Endothelial cell of umbilical vein (primary cell): ENCODE data around the gene CNGB1. TPM values are rescaled to one million over a fixed set of nuclear protein-coding genes. Genes with fewer than 3 reads are reported as not detected.

Source experiments
- BruUV-seq: library from RNA; stranded (reverse); fragments of 400-500 nt; replicated peaks from 2 replicates; lab custom pipeline; 2021; lab: Mats Ljungman, UMichigan
- CTCF ChIA-PET: fragments of 300-600, 350-600 bp; sonication (Branson Sonifier 250); formaldehyde crosslinking; loops from one replicate; lab custom pipeline; 2021; ENCODE audit warnings: antibody characterized with exemption, inconsistent platforms; lab: Charles Lee
- POLR2A ChIA-PET: fragments of 300-600, 350-600 bp; sonication (Branson Sonifier 250); formaldehyde crosslinking; loops from one replicate; lab custom pipeline; 2021; ENCODE audit warnings: antibody characterized with exemption, inconsistent platforms; lab: Charles Lee
- DNase-seq: peaks from one replicate; pipeline ENCODE4 v3.0.0-alpha.2; 2011; ENCODE audit warnings: low read depth, low spot score
- FAIRE-seq: peaks from 2 replicates; lab custom pipeline; 2011; peaks lifted over from hg19 to GRCh38; lab: Jason Lieb, UNC
- H2AFZ ChIP-seq: 2 replicates; pipeline ENCODE4 v1.6.0; 2012; ENCODE audit warnings: low read depth, low read length, control low read depth, inconsistent platforms
- H3K27ac ChIP-seq: 2 replicates; pipeline ENCODE4 v1.5.1; 2011; ENCODE audit warnings: low read depth, mild to moderate bottlenecking, control low read depth, low read length, moderate library complexity; ENCODE audit not compliant: insufficient read depth
- H3K27me3 ChIP-seq, 2 experiments: 2 replicates each; pipeline versions ENCODE4 v1.6.0 to v1.6.1; 2011; ENCODE audit warnings: low read length in 2 of 2, mixed read lengths in 1 of 2; ENCODE audit not compliant: control insufficient read depth in 2 of 2, insufficient read depth in 2 of 2
- H3K36me3 ChIP-seq, 2 experiments: 2 replicates in 1 of 2; 3 replicates in 1 of 2; pipeline ENCODE4 v1.5.1; 2011; ENCODE audit warnings: low read length in 2 of 2, mild to moderate bottlenecking in 1 of 2, moderate library complexity in 1 of 2; ENCODE audit not compliant: control insufficient read depth in 2 of 2, insufficient read depth in 2 of 2; ENCODE audit errors: extremely low read depth in 1 of 2
- H3K4me1 ChIP-seq: 3 replicates; pipeline ENCODE4 v1.5.1; 2011; ENCODE audit warnings: mild to moderate bottlenecking, low read length; ENCODE audit not compliant: control insufficient read depth, insufficient read depth; ENCODE audit errors: extremely low read depth
- H3K4me2 ChIP-seq: 2 replicates; pipeline ENCODE4 v1.6.1; 2011; ENCODE audit warnings: low read length, control low read depth, mixed read lengths; ENCODE audit not compliant: insufficient read depth
- H3K4me3 ChIP-seq, 3 experiments: fragments of 200-600 bp in 1 of 3; sonication (generic), shearing (Covaris generic) in 1 of 3; replicated peaks in 1 of 3; 2 replicates each; pipeline ENCODE4 v1.5.1; 2011 to 2016; ENCODE audit warnings: control low read depth in 3 of 3, low read length in 3 of 3, mild to moderate bottlenecking in 2 of 3, inconsistent platforms in 1 of 3, low read depth in 1 of 3, moderate library complexity in 1 of 3; ENCODE audit not compliant: insufficient read depth in 1 of 3
- H3K79me2 ChIP-seq: 2 replicates; pipeline ENCODE4 v1.6.0; 2012; ENCODE audit warnings: low read length, inconsistent platforms; ENCODE audit not compliant: control insufficient read depth, insufficient read depth
- H3K9ac ChIP-seq: replicated peaks from 2 replicates; pipeline ENCODE3; 2011; ENCODE audit warnings: low read length, control low read depth; ENCODE audit not compliant: insufficient read depth; ENCODE audit errors: extremely low read depth
- H3K9me1 ChIP-seq: replicated peaks from 3 replicates; pipeline ENCODE4 v1.6.0; 2011; ENCODE audit warnings: mild to moderate bottlenecking, low read length; ENCODE audit not compliant: control insufficient read depth, insufficient read depth; ENCODE audit errors: extremely low read depth
- H3K9me3 ChIP-seq: replicated peaks from 2 replicates; pipeline ENCODE4 v1.5.1; 2012; ENCODE audit warnings: low read length, inconsistent platforms; ENCODE audit not compliant: control insufficient read depth, insufficient read depth
- H4K20me1 ChIP-seq: replicated peaks from 2 replicates; pipeline ENCODE3; 2011; ENCODE audit warnings: mild to moderate bottlenecking, low read length; ENCODE audit not compliant: control insufficient read depth, insufficient read depth; ENCODE audit errors: extremely low read depth
- CTCF ChIP-seq, 2 donors: IDR thresholded peaks; 1 replicate in 1 of 2; 2 replicates in 1 of 2; pipeline ENCODE4 v1.5.1; 2011; ENCODE audit warnings: low read length in 2 of 2, mild to moderate bottlenecking in 2 of 2, moderate library complexity in 2 of 2, control low read depth in 1 of 2, inconsistent platforms in 1 of 2, low read depth in 1 of 2; ENCODE audit not compliant: insufficient read depth in 1 of 2; ENCODE audit errors: extremely low read depth in 1 of 2
- EZH2 ChIP-seq: IDR thresholded peaks from 2 replicates; pipeline ENCODE4 v1.6.1; 2012; ENCODE audit warnings: borderline replicate concordance, low read depth, mild to moderate bottlenecking, moderate library complexity, low read length, inconsistent platforms; ENCODE audit not compliant: severe bottlenecking
- FOS ChIP-seq: IDR thresholded peaks from 2 replicates; pipeline ENCODE4 v1.6.1; 2011; ENCODE audit warnings: mild to moderate bottlenecking, low read length, moderate library complexity, borderline replicate concordance; ENCODE audit not compliant: insufficient read depth
- GATA2 ChIP-seq: IDR thresholded peaks from 2 replicates; pipeline ENCODE4 v1.7.0; 2011; ENCODE audit warnings: low read depth, mild to moderate bottlenecking, moderate library complexity, mixed read lengths, low read length; ENCODE audit not compliant: insufficient read length, insufficient read depth
- JUN ChIP-seq: IDR thresholded peaks from 2 replicates; pipeline ENCODE4 v1.6.1; 2011; ENCODE audit warnings: borderline replicate concordance, low read depth; ENCODE audit not compliant: insufficient read length, insufficient read depth
- MAX ChIP-seq: IDR thresholded peaks from 2 replicates; pipeline ENCODE4 v1.6.1; 2011; ENCODE audit not compliant: insufficient read depth, insufficient read length
- MYC ChIP-seq: IDR thresholded peaks from one replicate; pipeline ENCODE4 v1.6.1; 2011; ENCODE audit warnings: mild to moderate bottlenecking, low read depth, low read length
- POLR2A ChIP-seq: IDR thresholded peaks from 2 replicates; pipeline ENCODE4 v1.6.1; 2012; ENCODE audit warnings: low read depth, mild to moderate bottlenecking, control low read depth, low read length
- POLR2AphosphoS5 ChIP-seq: IDR thresholded peaks from 2 replicates; pipeline ENCODE4 v1.6.1; 2012; ENCODE audit warnings: low read depth, mild to moderate bottlenecking, control low read depth, low read length, moderate library complexity; ENCODE audit not compliant: insufficient read depth
- dilution Hi-C: fragments of 300-500 bp; cut with MboI; formaldehyde crosslinking; loops from one replicate; pipeline ENCODE4 v1.15.0; 2019; ENCODE audit warnings: low sequenced_read_pairs; ENCODE audit not compliant: extremely low pct_ligation_motif_present
- intact Hi-C: fragments of 100-400 bp; cut with micrococcal nuclease; formaldehyde crosslinking; loops from one replicate; pipeline ENCODE4 v1.10.0; 2022
- polyA plus RNA-seq, 4 experiments: library from polyadenylated mRNA; depleted of rRNA in 3 of 4; stranded (reverse) in 3 of 4; unstranded in 1 of 4; fragments of >200 nt; gene quantifications; 2 replicates each; pipeline versions ENCODE4 v1.2.1 to v1.2.3, GENCODE V29; 2011 to 2012; ENCODE audit warnings: missing spikeins in 1 of 4
- total RNA-seq: library from RNA; stranded (reverse); gene quantifications from 2 replicates; pipeline ENCODE4 v1.2.3, GENCODE V29; 2021

CNGB1 gene
- total and polyA plus RNA-seq, 2 donors (not counting 3 experiments of a cell fraction or from before 2014, with no cell fraction given): not detected

- no peak overlapping the region for H3K27ac ChIP-seq
- POLR2A ChIA-PET: no interaction called here
- intact Hi-C loops: no loop called here
- no peaks in the 10 kb centered on the region for H3K79me2 ChIP-seq
- no peak overlapping the region for H3K4me2 ChIP-seq
- CTCF ChIA-PET: no interaction called here
- H3K9me3 ChIP-seq: no peaks in the 10 kb centered on the region
- BruUV-seq: no TSS peak
- H2AFZ ChIP-seq: no peak overlapping the region
- FAIRE-seq: no peak
- peaks cover 8% of the 10 kb centered on the region for H3K4me1 ChIP-seq
- no peak overlapping the region for H3K9ac ChIP-seq
- DNase-seq: no peak
- H3K4me3 ChIP-seq: no peak overlapping the region
- TF ChIP-seq CTCF (IDR thresholded peaks at IDR 0.05; ENCODE audit: extremely low read depth in 1 of 2, insufficient read depth in 1 of 2, low read depth in 1 of 2, low read length in 2 of 2): no peak
- no peak for TF ChIP-seq POLR2A
- TF ChIP-seq MYC: no peak
- TF ChIP-seq GATA2: no peak
- TF ChIP-seq FOS: no peak
- no peak for TF ChIP-seq POLR2AphosphoS5
- TF ChIP-seq JUN: no peak
- no peak for TF ChIP-seq MAX
- no peak for TF ChIP-seq EZH2
- no peaks in the 10 kb centered on the region for H3K27me3 ChIP-seq
- dilution Hi-C loops: no loop called here
- H4K20me1 ChIP-seq: no peaks in the 10 kb centered on the region
- no peaks in the 10 kb centered on the region for H3K9me1 ChIP-seq
- H3K36me3 ChIP-seq: peaks cover 0 to 16% of the 10 kb centered on the region in 2 experiments
Observed at GRCh38 chr16:57993897-57994296, 23.0 kb upstream of the CNGB1 start.
